Loucy (cell line): ENCODE results near the gene UBE2G1.

Experiments used
- EZH2phosphoT487 ChIP-seq: fragments of 200-600 bp; IDR thresholded peaks from 2 replicates; pipeline ENCODE4 v1.6.1; 2018; ENCODE audit warnings: antibody characterized with exemption, mild to moderate bottlenecking, moderate library complexity, borderline replicate concordance
- TF ChIP-seq, protein P1 (sequence below): fragments of 200-600 bp; sonication (generic); conservative IDR thresholded peaks from 2 replicates; pipeline ENCODE4 v1.5.1; 2014; ENCODE audit warnings: mild to moderate bottlenecking, antibody characterized with exemption, low read length

- TF ChIP-seq, protein P1, sequence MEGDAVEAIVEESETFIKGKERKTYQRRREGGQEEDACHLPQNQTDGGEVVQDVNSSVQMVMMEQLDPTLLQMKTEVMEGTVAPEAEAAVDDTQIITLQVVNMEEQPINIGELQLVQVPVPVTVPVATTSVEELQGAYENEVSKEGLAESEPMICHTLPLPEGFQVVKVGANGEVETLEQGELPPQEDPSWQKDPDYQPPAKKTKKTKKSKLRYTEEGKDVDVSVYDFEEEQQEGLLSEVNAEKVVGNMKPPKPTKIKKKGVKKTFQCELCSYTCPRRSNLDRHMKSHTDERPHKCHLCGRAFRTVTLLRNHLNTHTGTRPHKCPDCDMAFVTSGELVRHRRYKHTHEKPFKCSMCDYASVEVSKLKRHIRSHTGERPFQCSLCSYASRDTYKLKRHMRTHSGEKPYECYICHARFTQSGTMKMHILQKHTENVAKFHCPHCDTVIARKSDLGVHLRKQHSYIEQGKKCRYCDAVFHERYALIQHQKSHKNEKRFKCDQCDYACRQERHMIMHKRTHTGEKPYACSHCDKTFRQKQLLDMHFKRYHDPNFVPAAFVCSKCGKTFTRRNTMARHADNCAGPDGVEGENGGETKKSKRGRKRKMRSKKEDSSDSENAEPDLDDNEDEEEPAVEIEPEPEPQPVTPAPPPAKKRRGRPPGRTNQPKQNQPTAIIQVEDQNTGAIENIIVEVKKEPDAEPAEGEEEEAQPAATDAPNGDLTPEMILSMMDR, result no peak
- no peak for TF ChIP-seq EZH2phosphoT487
Measured at GRCh38 chr17:4314618-4315017, 51.9 kb downstream of the UBE2G1 start.
